ENCODE data around the gene TRAPPC2.

TRAPPC2 gene

GRCh38 chrX:13664020-13664419 is 70.4 kb downstream of the TRAPPC2 start:
- no peak for DNase-seq

DNA sequence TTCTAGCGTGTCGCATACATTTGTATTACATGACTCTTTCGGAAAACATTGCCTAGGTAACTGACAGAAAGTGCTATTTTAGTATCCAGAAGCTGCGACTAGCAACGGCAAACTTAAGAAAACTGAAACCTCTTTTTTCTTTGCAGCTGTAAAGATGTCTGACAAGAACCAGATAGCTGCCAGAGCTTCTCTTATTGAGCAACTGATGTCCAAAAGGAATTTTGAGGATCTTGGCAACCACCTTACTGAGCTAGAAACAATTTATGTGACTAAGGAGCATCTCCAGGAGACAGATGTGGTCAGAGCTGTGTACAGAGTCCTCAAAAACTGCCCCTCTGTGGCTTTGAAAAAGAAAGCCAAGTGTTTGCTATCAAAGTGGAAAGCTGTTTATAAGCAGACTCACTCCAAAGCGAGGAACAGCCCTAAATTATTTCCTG is 72.0 kb downstream of the TRAPPC2 start:
- no peak for DNase-seq

Measured in hippocampal formation (tissue), 2 donors.